ENCODE data around the gene PRKCQ.
"Not testable (repeated sequence)": the region's sequence is repeated elsewhere in the genome, so short reads cannot be mapped to it uniquely, and the experiment has no call there.

The PRKCQ gene

GRCh38 chr10:6455592-6455991 lies 124.5 kb downstream of the PRKCQ start:
- no peak for DNase-seq (ENCODE audit: low spot score)

GRCh38 chr10:6446711-6447110 lies 133.4 kb downstream of the PRKCQ start:
- no peak for DNase-seq (ENCODE audit: low spot score)

DNA sequence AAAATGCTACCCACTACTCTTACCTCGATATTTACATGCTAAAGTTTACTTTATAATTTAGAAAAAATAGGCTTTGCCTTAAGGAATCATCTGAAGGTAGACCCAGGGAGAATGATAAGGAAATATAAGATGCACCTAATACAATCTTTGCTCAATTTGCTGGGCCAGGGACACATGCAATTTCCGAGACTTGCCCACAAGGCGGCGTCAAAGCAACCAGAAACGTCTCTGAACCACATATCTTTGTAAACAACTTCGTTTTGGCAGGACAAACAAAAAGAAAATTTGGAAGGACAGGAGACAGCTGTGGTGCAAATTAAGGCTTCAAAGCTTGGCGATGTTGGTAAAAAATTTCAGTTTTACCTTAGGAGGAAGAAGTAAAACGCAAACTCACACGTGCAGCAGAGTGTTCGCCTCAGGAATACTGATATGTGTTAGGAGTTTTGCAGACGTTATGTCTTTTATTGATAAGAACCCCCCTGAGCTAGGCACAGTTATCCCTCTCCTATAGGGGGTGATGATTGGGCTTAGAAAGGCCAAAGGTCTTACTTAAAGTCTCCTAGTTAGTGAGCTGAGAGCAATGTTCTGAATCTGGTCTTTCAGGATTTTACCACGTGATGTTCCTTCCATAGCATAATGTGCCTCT lies 134.3 kb downstream of the PRKCQ start:
- peak; percentile 62 for DNase-seq (ENCODE audit: low spot score)

DNA sequence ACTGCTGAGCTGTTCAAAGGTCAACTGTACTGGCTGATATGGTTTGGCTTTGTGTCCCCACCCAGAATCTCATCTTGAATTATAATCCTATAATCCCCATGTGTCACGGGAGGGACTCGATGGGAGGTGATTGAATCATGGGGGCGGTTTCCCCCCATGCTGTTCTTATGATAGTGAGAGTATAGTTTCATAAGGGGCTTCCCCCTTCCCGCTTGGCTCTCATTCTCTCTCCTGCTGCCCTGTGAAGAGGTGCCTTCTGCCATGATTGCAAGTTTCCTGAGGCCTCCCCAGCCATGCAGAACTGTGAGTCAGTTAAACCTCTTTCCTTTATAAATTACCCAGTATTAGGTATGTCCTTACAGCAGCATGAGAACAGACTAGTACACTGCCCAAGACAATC lies 140.2 kb downstream of the PRKCQ start:
- DNase-seq (ENCODE audit: low spot score) = not testable (repeated sequence)

DNA sequence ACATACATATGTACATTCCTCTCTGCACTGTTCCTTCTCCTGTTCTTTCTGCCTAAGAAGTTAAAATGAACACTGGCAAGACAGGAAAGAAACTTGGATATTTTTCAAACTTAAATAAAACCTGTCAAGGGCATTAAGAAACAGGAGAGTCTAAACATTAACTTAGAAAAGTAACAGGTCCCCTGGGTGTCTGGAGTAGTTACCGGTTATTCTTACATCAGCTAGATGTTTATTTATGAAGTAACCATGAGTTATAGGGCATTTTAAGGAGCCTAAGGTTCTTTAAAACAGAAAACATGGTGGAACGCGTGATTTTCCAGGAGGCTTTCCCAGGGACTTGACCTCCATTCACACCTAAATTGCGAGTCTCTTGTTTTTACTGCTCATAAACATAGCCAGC lies 148.2 kb downstream of the PRKCQ start:
- no peak for DNase-seq (ENCODE audit: low spot score)

GRCh38 chr10:6431186-6431585 lies 148.9 kb downstream of the PRKCQ start:
- no peak for DNase-seq (ENCODE audit: low spot score)

DNA sequence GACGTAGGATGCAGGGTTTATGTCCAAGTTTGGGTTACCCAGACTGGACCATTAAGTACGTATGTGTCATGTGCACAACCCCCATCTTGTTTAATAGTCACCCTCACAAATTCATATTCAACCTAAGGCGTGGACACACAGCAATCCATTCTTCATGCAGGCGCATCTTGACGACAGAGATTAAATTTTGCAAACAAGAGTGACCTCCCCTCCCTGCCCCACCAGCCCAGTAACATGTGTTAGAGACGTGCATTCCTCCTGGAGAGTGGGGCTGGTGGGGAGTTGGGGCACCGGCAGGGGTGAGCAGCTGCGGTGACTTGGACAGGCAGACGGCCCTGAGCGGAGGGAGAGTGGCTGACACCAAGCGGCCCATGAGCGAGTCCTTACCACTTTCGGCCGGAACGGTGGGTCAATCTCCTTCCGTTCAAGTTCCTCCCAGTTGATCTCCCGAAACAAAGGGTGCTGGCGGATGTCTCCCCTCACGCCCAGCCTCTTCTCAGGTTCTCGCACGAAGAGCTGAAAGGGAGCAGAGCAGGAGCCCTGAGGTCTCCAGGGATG lies 149.6 kb downstream of the PRKCQ start:
- DNase-seq (ENCODE audit: low spot score) = no peak

DNA sequence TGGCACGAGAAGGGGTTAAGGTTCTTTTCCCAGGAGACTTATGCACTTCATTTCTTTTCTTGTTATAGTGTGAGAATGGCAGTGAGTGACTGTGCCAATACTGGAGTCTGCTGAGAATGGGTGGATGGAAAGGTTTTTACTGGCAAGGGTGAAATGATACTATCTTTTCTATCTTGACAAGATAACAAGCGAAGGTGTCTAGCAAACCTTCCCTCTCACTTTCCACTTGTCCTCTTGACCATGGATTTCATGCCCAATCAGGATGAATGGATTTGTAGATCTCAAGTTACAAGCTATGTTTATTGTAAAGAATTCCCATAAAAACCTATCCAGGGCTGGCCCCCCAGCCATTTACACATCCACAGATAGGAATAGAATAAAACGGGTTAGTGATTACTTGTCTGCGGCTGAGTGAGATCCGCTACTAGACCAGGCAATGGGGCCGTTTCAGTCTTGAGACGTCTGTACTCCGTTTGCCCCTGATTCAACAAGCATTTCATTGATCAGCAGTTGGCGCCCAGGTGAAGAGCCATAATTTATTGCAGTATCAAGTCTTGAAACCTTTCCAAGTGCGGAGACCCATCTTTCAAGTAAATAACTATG lies 152.6 kb downstream of the PRKCQ start:
- DNase-seq (ENCODE audit: low spot score) = no peak

DNA sequence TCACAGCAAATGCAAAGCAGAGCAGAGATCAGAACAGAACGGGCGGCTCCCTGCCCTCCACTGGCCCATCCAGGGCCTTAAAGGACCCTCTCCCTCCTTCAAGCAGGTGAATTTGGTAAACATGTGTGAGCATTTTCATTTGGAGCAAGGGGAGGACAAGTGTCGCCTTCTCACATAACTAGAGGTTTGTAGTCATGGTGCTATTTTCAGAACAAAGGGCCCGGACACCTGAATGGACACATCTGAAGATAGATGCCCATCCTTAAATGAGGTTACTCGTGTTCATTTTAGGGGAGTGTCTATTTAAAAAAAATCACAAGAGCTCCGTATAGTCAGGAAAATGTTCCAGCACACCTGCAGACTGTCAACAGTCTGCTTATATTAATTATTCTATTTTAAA lies 153.8 kb downstream of the PRKCQ start:
- DNase-seq (ENCODE audit: low spot score) = no peak

- no peak for DNase-seq (ENCODE audit: low spot score)
Observed at GRCh38 chr10:6423413-6424170, 156.5 kb downstream of the PRKCQ start.

DNA sequence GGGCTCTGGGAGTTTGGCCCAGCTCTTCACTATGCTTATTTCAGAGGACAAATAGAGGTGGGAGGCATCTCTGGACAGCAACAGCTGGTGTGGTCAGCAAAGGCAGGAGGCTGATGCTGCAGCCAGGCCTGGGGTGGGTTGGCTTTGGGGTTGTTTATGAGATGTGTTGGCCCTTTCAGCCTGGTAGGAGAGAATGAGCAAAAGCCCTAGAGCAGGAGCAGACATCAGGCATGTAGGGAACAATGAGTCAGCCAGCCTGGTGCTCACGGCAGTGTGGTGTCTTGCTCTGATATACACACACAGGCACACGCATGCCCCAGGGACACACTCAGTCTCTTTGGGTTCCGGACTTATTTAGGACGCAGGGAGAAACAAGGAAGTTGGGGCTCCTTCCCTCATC lies 157.1 kb downstream of the PRKCQ start:
- DNase-seq (ENCODE audit: low spot score) = no peak

- no peak for DNase-seq (ENCODE audit: low spot score)
Observed at GRCh38 chr10:6418613-6419216, 161.4 kb downstream of the PRKCQ start.

GRCh38 chr10:6418167-6418566 lies 161.9 kb downstream of the PRKCQ start:
- DNase-seq (ENCODE audit: low spot score) = no peak

- peak; percentile 40 for DNase-seq (ENCODE audit: low spot score)
Observed at GRCh38 chr10:6416892-6417512, 163.1 kb downstream of the PRKCQ start.

- no peak for DNase-seq (ENCODE audit: low spot score)
Observed at GRCh38 chr10:6411436-6411835, 168.6 kb downstream of the PRKCQ start.

- no peak for DNase-seq (ENCODE audit: low spot score)
Observed at GRCh38 chr10:6410830-6411229, 169.2 kb downstream of the PRKCQ start.

- DNase-seq (ENCODE audit: low spot score) = no peak
Observed at GRCh38 chr10:6409971-6410643, 170.0 kb downstream of the PRKCQ start.

DNA sequence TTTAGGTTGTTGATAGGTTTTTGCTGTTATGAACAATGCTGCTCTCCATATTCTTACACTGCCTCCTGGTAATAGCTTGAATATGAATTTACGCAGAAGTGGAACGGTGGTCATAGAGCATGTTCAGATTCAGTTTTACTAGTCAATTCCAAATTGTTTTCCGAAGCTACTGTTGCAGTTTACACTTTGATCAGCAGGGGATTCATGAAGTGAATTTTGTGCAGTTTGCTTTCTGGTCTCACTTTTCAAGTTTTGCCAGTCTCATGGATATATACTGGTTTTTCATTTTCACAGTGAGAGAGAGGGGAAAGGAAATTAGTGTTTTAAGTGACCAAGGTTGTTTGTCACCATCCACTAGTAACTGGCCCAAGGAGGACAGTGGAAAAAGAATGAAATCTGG lies 171.3 kb downstream of the PRKCQ start:
- no peak for DNase-seq (ENCODE audit: low spot score)

DNA sequence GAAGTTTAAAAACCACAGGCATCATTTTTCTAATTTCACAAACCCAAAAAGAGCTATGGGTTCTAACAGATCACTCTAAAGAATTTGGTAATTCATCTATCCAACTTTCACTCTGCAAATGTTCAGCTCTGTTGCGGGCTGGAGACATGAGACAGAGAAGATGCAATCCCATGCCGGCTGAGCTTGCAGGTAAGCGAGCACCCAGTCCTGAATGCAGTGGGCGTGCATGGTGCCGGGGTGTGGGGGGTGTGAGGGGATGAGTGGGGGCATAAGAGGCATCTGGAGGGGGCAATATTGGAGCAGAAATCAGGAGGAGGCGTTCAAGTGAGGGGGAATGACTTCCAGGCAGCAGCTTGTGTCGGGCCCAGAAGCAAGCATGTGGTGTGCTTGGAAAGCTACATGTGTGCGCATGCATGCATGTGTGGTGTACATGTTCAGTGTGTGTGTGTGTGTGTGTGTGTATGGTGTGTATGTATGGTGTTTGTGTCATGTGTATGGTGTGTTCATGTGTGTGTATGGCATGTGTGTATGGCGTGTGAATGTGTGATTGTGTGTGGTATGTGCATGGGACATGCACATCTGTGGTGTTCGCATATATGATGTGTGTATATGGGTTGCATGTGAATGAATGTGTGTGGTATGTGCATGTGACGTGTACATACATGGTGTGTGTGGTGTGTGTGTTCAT lies 172.9 kb downstream of the PRKCQ start:
- no peak for DNase-seq (ENCODE audit: low spot score)

DNA sequence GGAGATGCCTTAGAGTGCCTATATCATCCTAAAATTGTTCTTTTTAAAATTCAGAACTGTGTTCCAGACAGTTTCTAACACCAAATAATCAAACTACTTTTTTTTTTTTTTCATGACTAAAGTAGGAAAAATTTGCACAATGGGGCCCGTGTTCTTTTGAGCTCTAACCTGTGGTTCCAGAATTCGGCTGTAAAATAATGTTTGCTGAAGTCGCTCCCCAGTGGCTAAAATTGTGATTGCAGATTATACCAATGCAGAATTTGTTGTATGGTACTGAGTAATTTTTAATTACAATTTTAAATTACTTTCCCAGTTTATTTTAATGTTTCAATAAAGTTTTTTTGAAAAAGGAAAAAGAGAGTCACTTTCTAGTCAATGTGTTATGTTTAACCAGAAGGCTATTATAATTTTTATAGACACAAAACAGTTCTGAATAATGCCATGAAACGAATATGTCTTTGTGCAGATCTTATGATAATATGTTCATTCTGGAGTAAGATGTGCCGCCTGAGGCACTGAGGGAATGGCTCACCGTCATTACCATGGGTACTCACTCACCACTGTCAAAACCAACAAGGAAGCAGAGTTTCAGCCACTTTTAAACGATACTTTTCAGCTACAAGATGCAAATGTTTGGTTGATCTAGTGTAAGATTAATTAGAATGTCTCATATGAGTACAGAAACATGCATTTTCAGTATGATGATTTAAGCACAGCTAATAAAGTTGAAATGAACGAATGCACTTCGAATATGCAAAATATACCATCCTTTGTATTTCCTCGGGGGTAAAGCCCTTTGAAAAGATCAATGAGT lies 173.6 kb downstream of the PRKCQ start:
- DNase-seq (ENCODE audit: low spot score) = peak; percentile 48
